ENCODE results near the gene ABCD2.
"Not testable (repeated sequence)": the region's sequence is repeated elsewhere in the genome, so short reads cannot be mapped to it uniquely, and the experiment has no call there.

Gene ABCD2

GRCh38 chr12:39610436-39611025 lies 9.1 kb downstream of the ABCD2 start:
- no peak for DNase-seq

- no peak for DNase-seq
Measured at GRCh38 chr12:39606712-39607423, 12.7 kb downstream of the ABCD2 start.

- DNase-seq: no peak
Measured at GRCh38 chr12:39605996-39606395, 13.6 kb downstream of the ABCD2 start.

GRCh38 chr12:39605501-39605900 lies 14.1 kb downstream of the ABCD2 start:
- DNase-seq: no peak

GRCh38 chr12:39603065-39603464 lies 16.5 kb downstream of the ABCD2 start:
- DNase-seq: no peak

- DNase-seq: not testable (repeated sequence)
Measured at GRCh38 chr12:39601951-39602350, 17.7 kb downstream of the ABCD2 start.

- DNase-seq: no peak
Measured at GRCh38 chr12:39595928-39596327, 23.7 kb downstream of the ABCD2 start.

GRCh38 chr12:39592295-39592694 lies 27.3 kb downstream of the ABCD2 start:
- no peak for DNase-seq

- no peak for DNase-seq
Measured at GRCh38 chr12:39588348-39588747, 31.3 kb downstream of the ABCD2 start.

GRCh38 chr12:39587225-39587624 lies 32.4 kb downstream of the ABCD2 start:
- no peak for DNase-seq

GRCh38 chr12:39586816-39587215 lies 32.8 kb downstream of the ABCD2 start:
- DNase-seq: no peak

GRCh38 chr12:39581592-39581991 lies 38.0 kb downstream of the ABCD2 start:
- no peak for DNase-seq

- DNase-seq: no peak
Measured at GRCh38 chr12:39575498-39575875, 44.1 kb downstream of the ABCD2 start.

GRCh38 chr12:39574785-39575497 lies 44.7 kb downstream of the ABCD2 start:
- no peak for DNase-seq

- DNase-seq: no peak
Measured at GRCh38 chr12:39574378-39574777, 45.2 kb downstream of the ABCD2 start.

- no peak for DNase-seq
Measured at GRCh38 chr12:39573971-39574370, 45.6 kb downstream of the ABCD2 start.

- no peak for DNase-seq
Measured at GRCh38 chr12:39572551-39572950, 47.1 kb downstream of the ABCD2 start.

GRCh38 chr12:39571351-39571750 lies 48.3 kb downstream of the ABCD2 start:
- DNase-seq: no peak

- DNase-seq: no peak
Measured at GRCh38 chr12:39553476-39553875, 66.1 kb downstream of the ABCD2 start.

- not testable (repeated sequence) for DNase-seq
Measured at GRCh38 chr12:39544211-39544610, 75.4 kb downstream of the ABCD2 start.

- DNase-seq: no peak
Measured at GRCh38 chr12:39541471-39541870, 78.1 kb downstream of the ABCD2 start.

GRCh38 chr12:39538679-39539104 lies 80.9 kb downstream of the ABCD2 start:
- DNase-seq: no peak

- DNase-seq: no peak
Measured at GRCh38 chr12:39533951-39534350, 85.7 kb downstream of the ABCD2 start.

- no peak for DNase-seq
Measured at GRCh38 chr12:39532448-39532847, 87.2 kb downstream of the ABCD2 start.

Data from NCI-H2107 (cell line).